OCI-LY1 (cell line): ENCODE data around the gene CSMD2.

Experiments
- H2AFZ ChIP-seq: fragments of 200-600 bp; sonication (generic), shearing (Covaris generic); 2 replicates; pipeline ENCODE4 v1.6.0; 2014; ENCODE audit warnings: antibody characterized with exemption, mild to moderate bottlenecking, low read length
- H3F3A ChIP-seq: fragments of 200-600 bp; sonication (generic), shearing (Covaris generic); 2 replicates; pipeline ENCODE4 v1.6.0; 2014; ENCODE audit warnings: mild to moderate bottlenecking, antibody characterized with exemption, low read length, moderate library complexity; ENCODE audit not compliant: insufficient read depth
- H3K27ac ChIP-seq: fragments of 200-600 bp; sonication (generic); 2 replicates; pipeline ENCODE4 v1.5.1; 2014; ENCODE audit warnings: low read length, mixed run types, mild to moderate bottlenecking, low read depth; ENCODE audit not compliant: poor library complexity, severe bottlenecking
- H3K27me3 ChIP-seq: fragments of 200-600 bp; sonication (generic); 2 replicates; pipeline ENCODE4 v1.6.0; 2014; ENCODE audit warnings: antibody characterized with exemption, mild to moderate bottlenecking, low read length, moderate library complexity; ENCODE audit not compliant: insufficient read depth
- H3K36me3 ChIP-seq: fragments of 200-600 bp; sonication (generic); 2 replicates; pipeline ENCODE4 v1.6.1; 2014; ENCODE audit warnings: mild to moderate bottlenecking, antibody characterized with exemption, low read length, moderate library complexity, mixed read lengths; ENCODE audit not compliant: insufficient read depth
- H3K4me1 ChIP-seq: fragments of 200-600 bp; sonication (generic); 2 replicates; pipeline ENCODE4 v1.5.1; 2014; ENCODE audit warnings: mild to moderate bottlenecking, low read length, moderate library complexity; ENCODE audit not compliant: insufficient read depth, severe bottlenecking
- H3K4me2 ChIP-seq: fragments of 200-600 bp; sonication (generic), shearing (Covaris generic); 2 replicates; pipeline ENCODE4 v1.6.1; 2014; ENCODE audit warnings: low read length
- H3K4me3 ChIP-seq: fragments of 200-600 bp; sonication (generic); 2 replicates; pipeline ENCODE4 v1.5.1; 2014; ENCODE audit warnings: low read length, low read depth, mild to moderate bottlenecking, mixed read lengths; ENCODE audit not compliant: poor library complexity, severe bottlenecking
- H3K79me2 ChIP-seq: fragments of 200-600 bp; shearing (Covaris generic); 2 replicates; pipeline ENCODE4 v1.6.1; 2016; ENCODE audit warnings: mixed run types, low read length, mixed read lengths; ENCODE audit not compliant: insufficient read depth
- H3K9ac ChIP-seq: fragments of 200-600 bp; sonication (generic), shearing (Covaris generic); 2 replicates; pipeline ENCODE4 v1.6.1; 2014; ENCODE audit warnings: mild to moderate bottlenecking, low read length, mixed read lengths
- H3K9me2 ChIP-seq: fragments of 200-600 bp; sonication (generic), shearing (Covaris generic); 2 replicates; pipeline ENCODE4 v1.6.1; 2014; ENCODE audit warnings: low read depth, mild to moderate bottlenecking, low read length, mixed read lengths
- H3K9me3 ChIP-seq: fragments of 200-600 bp; shearing (Covaris generic); 2 replicates; pipeline ENCODE4 v1.6.1; 2014; ENCODE audit warnings: low read length, mixed read lengths
- H4K20me1 ChIP-seq: fragments of 200-600 bp; sonication (generic), shearing (Covaris generic); 2 replicates; pipeline ENCODE4 v1.6.0; 2016; ENCODE audit warnings: mild to moderate bottlenecking, low read length; ENCODE audit not compliant: insufficient read depth
- EZH2 ChIP-seq: fragments of 200-600 bp; sonication (generic), shearing (Covaris generic); IDR thresholded peaks from 2 replicates; pipeline ENCODE4 v1.8.0; 2017; ENCODE audit warnings: borderline replicate concordance, mixed run types, mild to moderate bottlenecking, antibody characterized with exemption, low read length, moderate library complexity, mixed read lengths
- TF ChIP-seq, protein P1 (sequence below): fragments of 200-600 bp; sonication (generic), shearing (Covaris generic); IDR thresholded peaks from 2 replicates; pipeline ENCODE4 v1.5.1; 2017; ENCODE audit warnings: mild to moderate bottlenecking, antibody characterized with exemption, low read length, moderate library complexity, mixed read lengths

CSMD2 gene

GRCh38 chr1:33535334-33535733 lies 629.7 kb downstream of the CSMD2 start:
- no peak overlapping the region for H2AFZ ChIP-seq
- no peaks in the 10 kb centered on the region for H3K36me3 ChIP-seq
- no peaks in the 10 kb centered on the region for H4K20me1 ChIP-seq
- no peaks in the 10 kb centered on the region for H3K9me3 ChIP-seq
- no peak overlapping the region for H3K4me3 ChIP-seq
- no peaks in the 10 kb centered on the region for H3K9me2 ChIP-seq
- no peak overlapping the region for H3K9ac ChIP-seq
- H3K27me3 ChIP-seq = no peaks in the 10 kb centered on the region
- H3K4me2 ChIP-seq = no peak overlapping the region
- no peaks in the 10 kb centered on the region for H3F3A ChIP-seq
- TF ChIP-seq, protein P1, sequence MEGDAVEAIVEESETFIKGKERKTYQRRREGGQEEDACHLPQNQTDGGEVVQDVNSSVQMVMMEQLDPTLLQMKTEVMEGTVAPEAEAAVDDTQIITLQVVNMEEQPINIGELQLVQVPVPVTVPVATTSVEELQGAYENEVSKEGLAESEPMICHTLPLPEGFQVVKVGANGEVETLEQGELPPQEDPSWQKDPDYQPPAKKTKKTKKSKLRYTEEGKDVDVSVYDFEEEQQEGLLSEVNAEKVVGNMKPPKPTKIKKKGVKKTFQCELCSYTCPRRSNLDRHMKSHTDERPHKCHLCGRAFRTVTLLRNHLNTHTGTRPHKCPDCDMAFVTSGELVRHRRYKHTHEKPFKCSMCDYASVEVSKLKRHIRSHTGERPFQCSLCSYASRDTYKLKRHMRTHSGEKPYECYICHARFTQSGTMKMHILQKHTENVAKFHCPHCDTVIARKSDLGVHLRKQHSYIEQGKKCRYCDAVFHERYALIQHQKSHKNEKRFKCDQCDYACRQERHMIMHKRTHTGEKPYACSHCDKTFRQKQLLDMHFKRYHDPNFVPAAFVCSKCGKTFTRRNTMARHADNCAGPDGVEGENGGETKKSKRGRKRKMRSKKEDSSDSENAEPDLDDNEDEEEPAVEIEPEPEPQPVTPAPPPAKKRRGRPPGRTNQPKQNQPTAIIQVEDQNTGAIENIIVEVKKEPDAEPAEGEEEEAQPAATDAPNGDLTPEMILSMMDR = no peak
- TF ChIP-seq EZH2 = no peak
- no peaks in the 10 kb centered on the region for H3K79me2 ChIP-seq
- no peaks in the 10 kb centered on the region for H3K4me1 ChIP-seq
- H3K27ac ChIP-seq = no peak overlapping the region

- Histone ChIP-seq H3K9me2 (no peaks in the 10 kb centered on the region), H3K9ac (no peak overlapping the region), H3K4me1 (no peaks in the 10 kb centered on the region), H3K9me3 (no peaks in the 10 kb centered on the region), H3K79me2 (no peaks in the 10 kb centered on the region), H3F3A (no peaks in the 10 kb centered on the region), H3K4me3 (no peak overlapping the region), H3K36me3 (no peaks in the 10 kb centered on the region), H2AFZ (no peak overlapping the region), H3K27ac (no peak overlapping the region), H3K27me3 (no peaks in the 10 kb centered on the region), H3K4me2 (no peak overlapping the region), H4K20me1 (no peaks in the 10 kb centered on the region)
- TF ChIP-seq, protein P1 = no peak
- no peak for TF ChIP-seq EZH2
These were observed 632.1 kb downstream of the CSMD2 start for GRCh38 chr1:33532936-33533335.

DNA sequence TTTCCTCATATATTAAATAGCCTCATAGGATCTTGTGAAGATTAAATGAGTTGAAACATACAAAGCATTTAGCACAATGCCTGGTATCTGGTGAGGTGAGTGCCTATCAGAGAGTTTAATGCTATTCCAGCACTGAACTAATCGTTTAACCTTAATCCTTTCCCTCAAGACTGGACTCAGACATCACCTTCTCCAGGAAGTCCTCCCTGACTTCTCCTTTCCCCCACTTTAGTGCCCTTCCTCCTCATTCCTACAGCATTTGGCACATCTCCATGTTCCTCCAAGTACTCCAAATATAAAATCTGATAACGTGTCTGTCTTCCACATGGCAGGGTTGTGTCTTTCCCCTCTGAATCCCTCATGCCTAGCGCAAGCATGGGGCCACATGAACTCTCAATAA lies 632.8 kb downstream of the CSMD2 start:
- H3K9me2 ChIP-seq = no peaks in the 10 kb centered on the region
- H3K4me1 ChIP-seq = no peaks in the 10 kb centered on the region
- H3K9ac ChIP-seq = no peak overlapping the region
- H3K79me2 ChIP-seq = no peaks in the 10 kb centered on the region
- no peak overlapping the region for H2AFZ ChIP-seq
- no peaks in the 10 kb centered on the region for H3K9me3 ChIP-seq
- H3K36me3 ChIP-seq = no peaks in the 10 kb centered on the region
- TF ChIP-seq, protein P1 = no peak
- TF ChIP-seq EZH2 = no peak
- H3F3A ChIP-seq = no peaks in the 10 kb centered on the region
- H4K20me1 ChIP-seq = no peaks in the 10 kb centered on the region
- no peak overlapping the region for H3K4me3 ChIP-seq
- no peaks in the 10 kb centered on the region for H3K27me3 ChIP-seq
- H3K27ac ChIP-seq = no peak overlapping the region
- no peak overlapping the region for H3K4me2 ChIP-seq
